Measurements from ENCODE around the gene FHL2.

DNA sequence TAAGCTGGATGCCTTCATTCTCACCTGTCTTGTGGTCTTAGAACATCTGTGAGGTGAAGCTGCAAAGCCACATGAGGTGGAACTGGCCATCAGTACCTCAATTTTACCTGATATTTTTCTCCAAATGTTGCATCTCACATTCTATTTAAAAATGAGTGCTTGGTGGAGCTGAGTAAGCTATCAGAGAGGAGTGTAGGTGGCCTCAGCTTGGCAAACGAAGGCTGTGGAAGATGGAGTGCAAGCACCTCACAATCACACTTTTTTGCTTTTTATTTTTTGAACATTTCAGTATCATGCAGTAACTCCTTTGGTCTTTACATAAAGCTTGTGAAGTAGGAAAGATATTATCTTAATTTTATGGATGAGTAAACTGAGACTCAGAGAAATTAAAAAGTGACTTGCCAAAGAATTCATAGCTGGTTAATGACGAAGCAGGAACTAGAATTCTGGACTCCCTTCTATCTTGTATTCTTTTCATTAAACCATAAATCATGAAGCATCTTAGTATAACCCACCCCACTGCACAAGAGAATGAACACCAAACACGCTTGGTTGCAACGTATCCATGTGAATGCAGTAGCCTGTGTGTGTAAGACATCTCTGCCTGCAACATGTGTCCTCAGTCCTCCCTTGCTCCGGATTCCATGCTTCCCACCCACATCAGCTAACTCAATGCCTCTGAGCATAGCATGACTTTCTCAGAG lies 34.3 kb downstream of the FHL2 start:
- TF ChIP-seq, protein P1, sequence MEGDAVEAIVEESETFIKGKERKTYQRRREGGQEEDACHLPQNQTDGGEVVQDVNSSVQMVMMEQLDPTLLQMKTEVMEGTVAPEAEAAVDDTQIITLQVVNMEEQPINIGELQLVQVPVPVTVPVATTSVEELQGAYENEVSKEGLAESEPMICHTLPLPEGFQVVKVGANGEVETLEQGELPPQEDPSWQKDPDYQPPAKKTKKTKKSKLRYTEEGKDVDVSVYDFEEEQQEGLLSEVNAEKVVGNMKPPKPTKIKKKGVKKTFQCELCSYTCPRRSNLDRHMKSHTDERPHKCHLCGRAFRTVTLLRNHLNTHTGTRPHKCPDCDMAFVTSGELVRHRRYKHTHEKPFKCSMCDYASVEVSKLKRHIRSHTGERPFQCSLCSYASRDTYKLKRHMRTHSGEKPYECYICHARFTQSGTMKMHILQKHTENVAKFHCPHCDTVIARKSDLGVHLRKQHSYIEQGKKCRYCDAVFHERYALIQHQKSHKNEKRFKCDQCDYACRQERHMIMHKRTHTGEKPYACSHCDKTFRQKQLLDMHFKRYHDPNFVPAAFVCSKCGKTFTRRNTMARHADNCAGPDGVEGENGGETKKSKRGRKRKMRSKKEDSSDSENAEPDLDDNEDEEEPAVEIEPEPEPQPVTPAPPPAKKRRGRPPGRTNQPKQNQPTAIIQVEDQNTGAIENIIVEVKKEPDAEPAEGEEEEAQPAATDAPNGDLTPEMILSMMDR (IDR thresholded peaks at IDR 0.05), result no peak
- TF ChIP-seq EP300 (IDR thresholded peaks at IDR 0.05; ENCODE audit: low read depth) (no peak), POLR2AphosphoS5 (IDR thresholded peaks at IDR 0.05) (no peak), POLR2A (IDR thresholded peaks at IDR 0.05) (no peak)
